SK-N-MC (cell line): ENCODE measurements around the gene MBNL2.

ENCODE experiments used
- DNase-seq: peaks from one replicate; pipeline ENCODE4 v3.0.0-alpha.2; 2011; ENCODE audit warnings: low read depth, low spot score
- H3K27ac ChIP-seq: fragments of 200-600 bp; sonication (generic); 2 replicates; pipeline ENCODE4 v1.5.1; 2016; ENCODE audit warnings: mixed run types
- H3K36me3 ChIP-seq: fragments of 200-600 bp; sonication (generic); 2 replicates; pipeline ENCODE4 v1.6.1; 2017; ENCODE audit warnings: antibody characterized with exemption, low read length, mixed read lengths; ENCODE audit not compliant: insufficient read depth
- H3K4me3 ChIP-seq: fragments of 200-600 bp; sonication (generic); 2 replicates; pipeline ENCODE4 v1.5.1; 2016
- H3K9ac ChIP-seq: fragments of 200-600 bp; sonication (generic); 2 replicates; pipeline ENCODE4 v1.8.0; 2017; ENCODE audit warnings: mixed run types, mixed read lengths; ENCODE audit not compliant: insufficient read length
- H3K9me3 ChIP-seq: fragments of 200-600 bp; sonication (generic); 2 replicates; pipeline ENCODE4 v1.6.1; 2017; ENCODE audit warnings: low read depth, mild to moderate bottlenecking, antibody characterized with exemption, low read length, moderate library complexity, mixed read lengths
- EZH2 ChIP-seq: fragments of 200-600 bp; sonication (generic); IDR thresholded peaks from one replicate; pipeline ENCODE4 v1.6.1; 2017; ENCODE audit warnings: antibody characterized with exemption
- FOXP2 ChIP-seq: optimal IDR thresholded peaks from 2 replicates; pipeline ENCODE3; 2011; ENCODE audit warnings: mild to moderate bottlenecking, moderate library complexity; ENCODE audit not compliant: insufficient read depth; ENCODE audit errors: extremely low read length, control extremely low read depth
- POLR2AphosphoS5 ChIP-seq: IDR thresholded peaks from 2 replicates; pipeline ENCODE4 v1.6.1; 2012; ENCODE audit warnings: mild to moderate bottlenecking, low read depth, low read length, borderline replicate concordance

The MBNL2 gene

GRCh38 chr13:97273341-97273831, 51.3 kb downstream of the MBNL2 start:
- no peak overlapping the region for H3K9ac ChIP-seq
- H3K9me3 ChIP-seq: no peaks in the 10 kb centered on the region
- H3K27ac ChIP-seq: no peak overlapping the region
- no peak for DNase-seq
- no peak for TF ChIP-seq POLR2AphosphoS5
- no peak for TF ChIP-seq FOXP2
- no peak for TF ChIP-seq EZH2
- H3K4me3 ChIP-seq: no peak overlapping the region
- H3K36me3 ChIP-seq: peaks cover 14% of the 10 kb centered on the region

GRCh38 chr13:97274829-97275649, 52.9 kb downstream of the MBNL2 start:
- TF ChIP-seq EZH2 (no peak), FOXP2 (no peak)
- no peak overlapping the region for H3K9ac ChIP-seq
- H3K4me3 ChIP-seq: peak overlapping the region; percentile 55
- DNase-seq: no peak
- peaks cover 14% of the 10 kb centered on the region for H3K36me3 ChIP-seq
- H3K9me3 ChIP-seq: no peaks in the 10 kb centered on the region
- H3K27ac ChIP-seq: peak overlapping the region; percentile 86

DNA sequence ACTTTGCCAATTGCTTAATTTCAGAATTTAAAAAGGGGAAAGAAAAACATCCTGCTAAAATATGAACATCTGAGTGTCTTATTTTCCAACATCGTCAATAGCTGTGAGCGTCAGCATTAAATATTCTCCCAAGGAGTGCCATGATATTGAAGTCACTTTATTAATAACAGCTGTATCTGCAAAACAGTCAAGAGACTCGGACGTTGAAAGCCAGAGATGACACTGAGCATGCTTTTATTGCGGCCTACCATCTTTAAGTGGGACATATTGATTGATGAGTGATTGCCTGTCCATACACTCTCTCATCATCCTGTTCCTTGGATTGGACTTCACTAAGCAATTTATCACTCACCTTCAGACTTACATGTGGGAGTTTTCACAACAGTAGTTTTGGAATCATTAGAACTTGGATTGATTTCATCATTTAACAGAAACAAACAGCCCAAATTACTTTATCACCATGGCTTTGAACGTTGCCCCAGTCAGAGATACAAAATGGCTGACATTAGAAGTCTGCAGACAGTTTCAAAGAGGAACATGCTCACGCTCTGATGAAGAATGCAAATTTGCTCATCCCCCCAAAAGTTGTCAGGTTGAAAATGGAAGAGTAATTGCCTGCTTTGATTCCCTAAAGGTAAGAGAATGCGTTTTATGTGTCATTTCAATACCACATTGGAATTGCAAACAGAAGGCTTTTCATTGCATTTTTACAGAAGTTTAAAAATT, 53.8 kb downstream of the MBNL2 start:
- no peak for DNase-seq
- TF ChIP-seq FOXP2 (no peak), EZH2 (no peak), POLR2AphosphoS5 (no peak)
- no peaks in the 10 kb centered on the region for H3K9me3 ChIP-seq
- H3K4me3 ChIP-seq: peak overlapping the region; percentile 55
- H3K27ac ChIP-seq: peak overlapping the region; percentile 86; the same call in 1 of the 2 replicates
- H3K9ac ChIP-seq: no peak overlapping the region
- peaks cover 14% of the 10 kb centered on the region for H3K36me3 ChIP-seq

- Histone ChIP-seq H3K9me3 (no peaks in the 10 kb centered on the region), H3K27ac (no peak overlapping the region), H3K4me3 (no peak overlapping the region), H3K36me3 (peaks cover 14% of the 10 kb centered on the region), H3K9ac (no peak overlapping the region)
- TF ChIP-seq POLR2AphosphoS5: no peak
- no peak for TF ChIP-seq EZH2
- no peak for TF ChIP-seq FOXP2
- DNase-seq: no peak
These were observed 54.7 kb downstream of the MBNL2 start for GRCh38 chr13:97276862-97277269.

DNA sequence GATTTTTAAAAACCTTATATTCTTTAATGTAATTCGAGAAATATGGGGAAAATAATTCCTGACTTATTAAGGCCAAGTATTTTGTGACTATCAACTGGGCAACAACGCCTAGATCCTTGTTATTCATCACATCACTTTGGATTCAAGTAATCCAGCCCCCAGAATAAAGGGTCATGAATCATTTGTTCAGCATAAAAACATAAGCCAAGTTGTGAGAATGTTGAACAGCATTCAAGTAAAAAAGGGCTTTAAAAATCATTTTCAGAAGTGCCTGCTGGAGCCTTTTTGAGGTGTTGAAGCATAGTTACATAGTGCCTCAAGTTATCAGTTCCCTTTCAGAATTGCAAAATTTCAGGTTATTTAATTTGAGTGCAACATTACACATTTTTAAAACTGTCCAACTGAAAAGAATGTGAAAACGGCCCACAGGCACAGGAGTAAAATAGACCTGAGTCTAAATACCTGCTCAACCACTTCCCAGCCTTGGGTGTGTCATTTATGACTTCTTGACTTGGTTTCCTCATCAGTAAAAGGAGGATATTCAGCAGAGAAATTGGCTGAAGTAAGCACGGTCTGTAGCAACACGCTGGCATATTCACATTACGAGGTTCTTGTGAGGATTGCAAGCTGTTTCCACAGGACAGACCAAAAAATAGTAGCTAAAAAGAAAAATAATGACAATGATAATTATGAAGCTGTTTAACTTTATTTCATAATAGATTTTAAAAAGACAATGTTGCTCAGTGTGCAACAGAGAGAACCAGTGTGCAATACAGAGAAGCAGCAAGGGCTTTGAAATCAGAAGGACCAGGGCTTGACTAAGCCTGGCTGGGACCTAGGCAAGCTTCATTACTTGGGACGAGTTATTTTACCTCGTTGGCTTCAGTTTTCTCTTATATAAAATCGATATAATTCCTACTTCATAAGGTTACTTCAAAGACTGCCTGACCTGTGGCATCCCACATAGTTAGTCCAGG, 56.6 kb downstream of the MBNL2 start:
- Histone ChIP-seq H3K36me3 (peaks cover 14% of the 10 kb centered on the region), H3K9me3 (no peaks in the 10 kb centered on the region), H3K9ac (no peak overlapping the region), H3K27ac (no peak overlapping the region), H3K4me3 (no peak overlapping the region)
- TF ChIP-seq POLR2AphosphoS5: no peak
- TF ChIP-seq EZH2: no peak
- no peak for TF ChIP-seq FOXP2
- DNase-seq: no peak

- Histone ChIP-seq H3K27ac (peak overlapping the region; percentile 79), H3K36me3 (peaks cover 14% of the 10 kb centered on the region), H3K9ac (no peak overlapping the region), H3K4me3 (peak overlapping the region; percentile 40), H3K9me3 (no peaks in the 10 kb centered on the region)
- no peak for DNase-seq
- TF ChIP-seq POLR2AphosphoS5 (no peak), FOXP2 (no peak), EZH2 (no peak)
These were observed 57.8 kb downstream of the MBNL2 start for GRCh38 chr13:97279913-97280312.

DNA sequence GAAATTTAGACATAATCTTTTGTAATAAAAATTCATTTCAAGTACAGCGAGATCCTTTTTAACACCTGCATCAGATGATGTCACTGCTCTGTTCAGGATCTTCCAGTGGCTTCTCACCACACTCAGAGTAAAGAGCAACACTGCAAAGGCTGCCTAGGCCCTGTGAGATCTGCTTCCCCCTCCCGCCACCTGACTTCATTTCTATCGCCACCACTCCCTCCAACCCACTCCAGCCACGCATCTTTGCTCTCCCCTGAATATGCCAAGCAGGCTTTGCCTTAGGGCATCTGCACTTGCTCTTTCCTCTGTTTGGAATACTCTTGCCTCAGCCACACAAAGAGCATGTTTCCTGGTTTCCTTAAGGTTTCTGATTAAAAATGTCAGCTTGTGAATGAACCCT, 58.3 kb downstream of the MBNL2 start:
- Histone ChIP-seq H3K9ac (no peak overlapping the region), H3K27ac (peak overlapping the region; percentile 79), H3K9me3 (no peaks in the 10 kb centered on the region), H3K4me3 (peak overlapping the region; percentile 40), H3K36me3 (peaks cover 14% of the 10 kb centered on the region)
- TF ChIP-seq FOXP2 (no peak), EZH2 (no peak), POLR2AphosphoS5 (no peak)
- no peak for DNase-seq
